EL (cell line): Measurements from ENCODE around the gene CRIP1.

Experiments used
- DNase-seq: peaks from one replicate; pipeline ENCODE4 v3.0.0-alpha.2; 2016

The CRIP1 gene

DNA sequence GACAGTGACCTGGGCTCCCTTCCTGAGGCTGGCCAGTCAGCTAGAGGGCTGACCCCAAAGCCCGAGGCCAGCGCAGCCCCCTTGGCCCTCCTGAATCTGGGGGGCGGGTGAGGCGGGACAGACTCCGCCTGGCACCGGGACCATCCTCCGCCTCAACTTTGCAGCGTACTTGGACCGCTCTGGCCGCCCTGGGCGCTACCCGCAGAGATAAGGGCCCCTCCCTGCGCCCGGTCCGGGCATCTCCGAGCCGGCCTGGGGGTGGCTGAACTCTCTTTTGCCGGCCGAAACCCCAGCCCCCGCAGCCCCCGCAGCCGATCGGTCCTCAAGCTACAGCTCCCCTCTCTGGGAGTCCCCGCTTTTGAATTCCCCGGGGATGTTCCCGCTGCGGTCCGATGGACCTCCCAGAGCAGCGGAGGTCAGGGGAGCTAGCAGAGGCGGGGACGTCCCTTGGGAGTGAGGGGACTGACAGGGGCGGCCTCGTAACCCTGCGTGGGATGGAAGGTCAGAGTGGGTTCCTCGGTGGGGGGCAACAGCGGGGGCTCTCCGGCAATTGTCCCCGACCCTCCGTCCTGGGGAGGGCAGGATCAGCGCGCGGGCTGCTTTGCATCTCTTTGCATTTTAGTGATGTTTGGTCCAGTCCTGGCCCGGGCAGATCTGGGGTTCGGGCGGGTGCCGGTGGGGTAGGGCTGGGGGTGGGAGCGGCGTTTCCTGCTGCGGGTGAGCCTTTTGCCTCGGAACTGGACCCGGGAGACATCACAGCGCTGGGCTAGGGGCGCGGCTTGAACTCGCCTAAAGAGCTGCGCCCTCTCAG lies at the start of gene CRIP1:
TSS of gene CRIP1 (plus strand) at position 724 of the 811 bp plus-strand sequence. CDS start 374 bp downstream, outside the sequence.
- no peak for DNase-seq

DNA sequence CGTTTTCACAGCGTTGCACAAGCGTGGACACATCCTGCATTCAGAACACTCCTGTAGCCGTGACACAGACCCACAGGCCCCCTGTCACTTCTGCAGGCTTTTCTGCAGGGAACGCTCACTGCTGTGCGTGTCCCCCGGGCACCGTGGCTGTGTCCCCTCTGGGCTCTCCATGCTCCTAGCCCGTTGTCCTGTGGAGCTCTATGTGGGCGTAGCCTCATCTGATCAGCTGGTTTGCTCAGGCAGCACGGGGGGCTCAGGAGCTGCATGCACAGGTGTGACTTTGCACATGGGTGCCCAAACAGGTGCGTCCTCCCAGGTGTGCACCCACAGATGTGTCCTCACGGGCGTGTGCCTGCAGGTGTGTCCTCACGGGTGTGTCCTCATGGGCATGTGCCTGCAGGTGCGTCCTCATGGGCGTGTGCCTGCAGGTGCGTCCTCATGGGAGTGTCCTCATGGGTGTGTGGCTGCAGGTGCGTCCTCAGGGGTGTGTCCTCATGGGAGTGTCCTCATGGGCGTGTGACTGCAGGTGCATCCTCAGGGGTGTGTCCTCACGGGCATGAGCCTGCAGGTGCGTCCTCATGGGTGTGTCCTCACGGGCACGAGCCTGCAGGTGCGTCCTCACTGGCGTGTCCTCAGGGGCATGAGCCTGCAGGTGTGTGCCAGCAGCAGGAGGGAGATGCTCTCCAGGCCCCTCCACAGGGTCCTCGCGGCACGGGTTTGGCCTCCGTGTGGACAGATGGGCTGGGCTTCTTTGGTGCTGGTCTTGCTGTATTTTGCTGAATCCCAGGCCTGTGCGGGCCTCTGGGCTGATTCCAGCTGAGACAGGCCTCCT lies 49.6 kb upstream of the CRIP1 start:
- DNase-seq: no peak

DNA sequence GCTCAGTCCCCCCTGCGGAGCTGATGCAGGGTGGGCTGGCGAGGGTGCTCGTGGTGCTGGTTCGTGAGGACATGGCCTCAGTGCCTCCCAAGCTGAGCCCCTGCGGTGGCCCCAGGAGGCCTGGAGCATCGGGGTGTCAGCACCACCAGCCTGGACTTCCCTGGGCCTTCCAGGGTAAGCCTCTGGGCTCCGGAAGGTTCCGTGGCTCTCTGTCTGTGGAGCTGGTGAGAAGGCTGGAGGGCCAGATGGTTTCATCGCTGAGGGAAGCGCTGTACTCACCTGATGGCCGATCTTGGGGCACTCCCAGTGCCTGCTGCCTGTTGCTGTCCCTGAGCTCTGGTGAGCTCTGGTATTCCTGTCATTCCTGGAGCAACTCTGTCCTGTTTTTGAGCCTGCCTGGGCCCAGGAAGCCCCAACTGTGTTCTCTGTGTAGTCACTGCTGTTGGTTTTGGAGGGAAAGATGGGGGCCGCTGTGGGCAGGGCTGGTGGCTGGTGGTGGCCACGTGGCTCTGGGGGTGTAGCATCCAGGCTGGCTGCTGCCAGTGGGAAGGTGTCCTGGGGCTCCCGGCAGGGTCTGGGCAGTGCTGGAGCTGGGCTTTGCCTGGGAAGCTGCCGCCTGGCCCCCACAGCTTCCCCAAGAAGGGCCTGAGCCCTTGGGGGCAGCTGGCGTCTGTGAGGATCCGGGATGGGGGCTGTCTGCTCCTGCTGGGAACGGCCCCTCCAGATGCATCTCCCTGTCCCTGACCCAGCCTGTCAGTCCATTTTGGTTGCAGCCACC lies 48.8 kb upstream of the CRIP1 start:
- no peak for DNase-seq

DNA sequence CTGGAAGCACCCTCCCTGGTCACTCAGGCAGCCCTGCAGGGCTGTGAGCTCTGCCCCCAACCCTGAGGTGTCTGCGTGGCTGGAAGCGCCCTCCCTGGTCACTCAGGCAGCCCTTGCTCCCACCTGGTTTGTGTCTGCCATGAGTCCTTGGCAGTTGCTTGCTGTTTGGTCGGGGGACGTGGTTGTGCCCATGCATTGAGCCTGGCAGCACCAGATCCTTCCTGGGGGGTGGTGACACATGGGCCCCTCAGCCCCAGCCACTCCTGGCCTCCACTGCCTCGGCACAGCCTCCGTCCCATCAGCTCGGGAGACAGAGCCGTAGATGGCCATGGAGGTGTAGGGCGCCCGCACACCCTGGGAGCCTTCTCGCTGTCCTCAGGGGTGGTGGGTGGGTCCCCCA lies 47.5 kb upstream of the CRIP1 start:
- no peak for DNase-seq

GRCh38 chr14:105439710-105440553 lies 46.8 kb upstream of the CRIP1 start:
- no peak for DNase-seq

DNA sequence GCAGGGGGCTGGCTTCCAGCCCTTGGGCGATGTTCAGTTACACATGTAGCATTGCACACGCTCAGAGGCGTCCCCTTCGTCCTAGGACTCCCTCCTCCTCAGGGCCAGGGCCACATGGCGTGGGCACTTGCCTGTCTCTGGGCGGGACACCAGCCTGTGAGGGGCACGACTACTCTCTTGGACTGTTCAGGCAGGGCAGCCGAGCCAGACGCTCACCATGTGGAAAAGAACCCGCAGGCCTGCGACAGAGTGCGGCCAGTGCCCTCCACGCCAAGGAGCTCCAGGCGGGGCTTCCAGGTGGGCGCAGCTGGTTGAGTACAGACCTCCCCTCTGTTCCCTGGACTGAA lies 46.2 kb upstream of the CRIP1 start:
- no peak for DNase-seq

GRCh38 chr14:105440992-105441391 lies 45.7 kb upstream of the CRIP1 start:
- DNase-seq: no peak

GRCh38 chr14:105442125-105442524 lies 44.6 kb upstream of the CRIP1 start:
- no peak for DNase-seq

- no peak for DNase-seq
Measured at GRCh38 chr14:105442834-105443233, 43.9 kb upstream of the CRIP1 start.

- DNase-seq: no peak
Measured at GRCh38 chr14:105444859-105445258, 41.8 kb upstream of the CRIP1 start.

DNA sequence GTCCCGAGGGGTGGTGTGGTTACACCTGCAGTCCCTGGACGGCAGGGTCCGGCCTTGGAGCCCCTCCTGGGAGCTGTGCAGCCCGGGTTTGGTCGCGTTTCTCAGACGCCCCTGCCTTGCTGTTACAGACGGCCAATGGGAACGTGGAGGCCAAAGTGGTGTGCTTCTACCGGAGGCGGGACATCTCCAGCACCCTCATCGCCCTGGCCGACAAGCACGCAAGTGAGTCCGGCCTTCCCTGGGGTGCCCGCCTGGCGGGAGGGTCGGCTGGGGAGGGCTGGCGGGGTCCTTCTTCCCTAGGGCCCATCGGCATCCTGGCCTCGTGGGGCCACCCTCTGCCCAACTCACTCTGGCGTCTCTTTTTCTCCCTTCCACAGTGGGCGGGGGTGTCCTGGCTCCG lies 41.4 kb upstream of the CRIP1 start:
- DNase-seq: no peak

GRCh38 chr14:105445901-105446845 lies 40.5 kb upstream of the CRIP1 start:
- DNase-seq: no peak

- DNase-seq: no peak
Measured at GRCh38 chr14:105446971-105447370, 39.7 kb upstream of the CRIP1 start.

DNA sequence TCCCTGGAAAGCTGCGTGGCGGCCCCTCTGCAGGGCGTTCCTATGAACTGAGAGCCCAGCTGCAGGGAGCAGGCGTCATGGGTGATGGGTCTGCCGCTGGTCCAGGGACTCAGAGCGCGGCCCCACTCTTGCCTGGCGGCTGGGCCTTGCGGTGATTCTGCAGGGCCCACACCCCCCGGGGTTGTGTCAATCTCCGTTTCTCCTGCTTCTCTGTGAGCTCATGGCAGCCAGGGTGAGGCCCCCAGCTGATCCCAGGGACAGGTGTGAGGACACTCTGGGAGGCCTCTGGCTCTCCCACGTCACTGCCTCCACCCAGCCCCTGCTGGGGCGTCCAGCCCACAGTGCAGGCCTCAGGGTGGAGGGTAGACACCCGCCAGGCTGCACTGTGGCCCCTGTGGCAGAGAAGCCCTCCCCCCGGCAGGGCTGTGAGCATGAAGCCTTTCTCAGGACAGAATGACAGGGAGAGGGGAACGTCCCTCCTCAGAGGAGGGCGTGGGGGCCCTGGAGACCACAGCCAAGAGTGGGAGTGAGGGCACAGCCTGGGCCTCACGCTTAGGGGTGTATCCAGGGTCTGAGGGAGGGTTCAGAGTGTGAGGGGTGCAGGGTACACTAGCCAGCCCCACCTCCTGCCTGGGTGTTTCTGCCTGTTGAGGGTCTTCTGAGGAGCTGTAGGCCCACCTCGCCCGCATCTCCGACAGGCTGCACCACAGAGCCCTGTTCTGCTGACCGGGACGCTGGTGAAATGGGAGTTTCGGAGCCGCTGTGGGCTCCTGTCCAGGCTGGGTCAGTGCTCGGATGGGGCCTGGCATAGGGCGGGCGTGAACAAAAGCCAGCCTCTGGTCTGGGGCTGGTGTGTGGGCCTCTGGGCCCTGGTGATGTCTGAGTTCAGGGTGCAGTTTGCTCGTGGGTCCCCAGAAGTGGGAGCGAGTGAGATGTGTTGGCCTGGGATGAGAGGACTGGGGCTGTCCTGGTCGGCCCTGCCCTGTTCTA lies 38.7 kb upstream of the CRIP1 start:
- no peak for DNase-seq

- DNase-seq: peak; percentile 38
Measured at GRCh38 chr14:105448706-105449111, 38.0 kb upstream of the CRIP1 start.

- no peak for DNase-seq
Measured at GRCh38 chr14:105449276-105450122, 37.2 kb upstream of the CRIP1 start.

- no peak for DNase-seq
Measured at GRCh38 chr14:105450123-105450505, 36.6 kb upstream of the CRIP1 start.

- no peak for DNase-seq
Measured at GRCh38 chr14:105450864-105451720, 35.6 kb upstream of the CRIP1 start.
